ENCODE data around the gene MAGEB17.
"Not testable (repeated sequence)": the region's sequence is repeated elsewhere in the genome, so short reads cannot be mapped to it uniquely, and the experiment has no call there.

Gene MAGEB17

GRCh38 chrX:16172391-16172790 is 5.1 kb downstream of the MAGEB17 start:
- no peak for TF ChIP-seq EZH2phosphoT487 (IDR thresholded peaks at IDR 0.05; ENCODE audit: borderline replicate concordance, low read length)
- TF ChIP-seq CTCF (IDR thresholded peaks at IDR 0.05; ENCODE audit: low read depth, low read length, poor library complexity, severe bottlenecking): no peak
- no peaks in the 10 kb centered on the region for H3K9me2 ChIP-seq (replicated peaks; ENCODE audit: control insufficient read depth, low read length)
- no peaks in the 10 kb centered on the region for H3K36me3 ChIP-seq (ENCODE audit: control insufficient read depth, low read length)
- no peak overlapping the region for H3K27ac ChIP-seq (ENCODE audit: low read depth, low read length)
- no peaks in the 10 kb centered on the region for H3K4me1 ChIP-seq (ENCODE audit: control insufficient read depth, low read length)
- H4K20me1 ChIP-seq (ENCODE audit: control insufficient read depth, insufficient read depth, low read depth, low read length): no peaks in the 10 kb centered on the region
- H3K4me2 ChIP-seq (ENCODE audit: low read length): no peak overlapping the region
- H3K79me2 ChIP-seq (ENCODE audit: control insufficient read depth, low read length): no peaks in the 10 kb centered on the region
- no peak overlapping the region for H3K4me3 ChIP-seq (ENCODE audit: low read length)
- no peaks in the 10 kb centered on the region for H3F3A ChIP-seq (ENCODE audit: control insufficient read depth, insufficient read depth)
- H3K9me3 ChIP-seq (ENCODE audit: control insufficient read depth, insufficient read depth, low read length): no peaks in the 10 kb centered on the region
- H3K27me3 ChIP-seq (ENCODE audit: control insufficient read depth, low read length): no peaks in the 10 kb centered on the region

- no peak for TF ChIP-seq EZH2phosphoT487 (IDR thresholded peaks at IDR 0.05; ENCODE audit: borderline replicate concordance, low read length)
- TF ChIP-seq CTCF (IDR thresholded peaks at IDR 0.05; ENCODE audit: low read depth, low read length, poor library complexity, severe bottlenecking): no peak
These were observed 8.2 kb downstream of the MAGEB17 start for GRCh38 chrX:16175329-16176061.

GRCh38 chrX:16177260-16177659 is 10.0 kb downstream of the MAGEB17 start:
- Histone ChIP-seq H3K4me3 (ENCODE audit: low read length) (no peak overlapping the region), H3K4me1 (ENCODE audit: control insufficient read depth, low read length) (no peaks in the 10 kb centered on the region), H3K9me3 (ENCODE audit: control insufficient read depth, insufficient read depth, low read length) (no peaks in the 10 kb centered on the region), H3K27me3 (ENCODE audit: control insufficient read depth, low read length) (no peaks in the 10 kb centered on the region), H3K79me2 (ENCODE audit: control insufficient read depth, low read length) (no peaks in the 10 kb centered on the region), H3K4me2 (ENCODE audit: low read length) (no peak overlapping the region), H3K36me3 (ENCODE audit: control insufficient read depth, low read length) (no peaks in the 10 kb centered on the region), H3F3A (ENCODE audit: control insufficient read depth, insufficient read depth) (no peaks in the 10 kb centered on the region), H3K27ac (ENCODE audit: low read depth, low read length) (no peak overlapping the region), H3K9me2 (replicated peaks; ENCODE audit: control insufficient read depth, low read length) (no peaks in the 10 kb centered on the region), H4K20me1 (ENCODE audit: control insufficient read depth, insufficient read depth, low read depth, low read length) (no peaks in the 10 kb centered on the region)
- no peak for TF ChIP-seq CTCF (IDR thresholded peaks at IDR 0.05; ENCODE audit: low read depth, low read length, poor library complexity, severe bottlenecking)
- TF ChIP-seq EZH2phosphoT487 (IDR thresholded peaks at IDR 0.05; ENCODE audit: borderline replicate concordance, low read length): no peak

More at GRCh38 chrX:16175329-16176061, 8.2 kb downstream of the MAGEB17 start:
- Histone ChIP-seq H4K20me1 (ENCODE audit: control insufficient read depth, insufficient read depth, low read depth, low read length) (no peaks in the 10 kb centered on the region), H3K9me3 (ENCODE audit: control insufficient read depth, insufficient read depth, low read length) (no peaks in the 10 kb centered on the region), H3K27ac (ENCODE audit: low read depth, low read length) (no peak overlapping the region), H3K9me2 (replicated peaks; ENCODE audit: control insufficient read depth, low read length) (no peaks in the 10 kb centered on the region), H3K36me3 (ENCODE audit: control insufficient read depth, low read length) (no peaks in the 10 kb centered on the region), H3F3A (ENCODE audit: control insufficient read depth, insufficient read depth) (no peaks in the 10 kb centered on the region), H3K27me3 (ENCODE audit: control insufficient read depth, low read length) (no peaks in the 10 kb centered on the region), H3K4me3 (ENCODE audit: low read length) (no peak overlapping the region), H3K4me1 (ENCODE audit: control insufficient read depth, low read length) (no peaks in the 10 kb centered on the region), H3K79me2 (ENCODE audit: control insufficient read depth, low read length) (no peaks in the 10 kb centered on the region), H3K4me2 (ENCODE audit: low read length) (no peak overlapping the region)

- not testable (repeated sequence) for H3K27ac ChIP-seq (ENCODE audit: low read depth, low read length); H3K79me2 ChIP-seq (ENCODE audit: control insufficient read depth, low read length); H3K9me3 ChIP-seq (ENCODE audit: control insufficient read depth, insufficient read depth, low read length); H3K4me1 ChIP-seq (ENCODE audit: control insufficient read depth, low read length); H3K27me3 ChIP-seq (ENCODE audit: control insufficient read depth, low read length); H3K4me2 ChIP-seq (ENCODE audit: low read length); H3K36me3 ChIP-seq (ENCODE audit: control insufficient read depth, low read length); H4K20me1 ChIP-seq (ENCODE audit: control insufficient read depth, insufficient read depth, low read depth, low read length); H3K4me3 ChIP-seq (ENCODE audit: low read length); H3K9me2 ChIP-seq (replicated peaks; ENCODE audit: control insufficient read depth, low read length); H3F3A ChIP-seq (ENCODE audit: control insufficient read depth, insufficient read depth)
These were observed 16.6 kb downstream of the MAGEB17 start for GRCh38 chrX:16183843-16184242.
